ENCODE data around the gene ANTKMT.

The ANTKMT gene

DNA sequence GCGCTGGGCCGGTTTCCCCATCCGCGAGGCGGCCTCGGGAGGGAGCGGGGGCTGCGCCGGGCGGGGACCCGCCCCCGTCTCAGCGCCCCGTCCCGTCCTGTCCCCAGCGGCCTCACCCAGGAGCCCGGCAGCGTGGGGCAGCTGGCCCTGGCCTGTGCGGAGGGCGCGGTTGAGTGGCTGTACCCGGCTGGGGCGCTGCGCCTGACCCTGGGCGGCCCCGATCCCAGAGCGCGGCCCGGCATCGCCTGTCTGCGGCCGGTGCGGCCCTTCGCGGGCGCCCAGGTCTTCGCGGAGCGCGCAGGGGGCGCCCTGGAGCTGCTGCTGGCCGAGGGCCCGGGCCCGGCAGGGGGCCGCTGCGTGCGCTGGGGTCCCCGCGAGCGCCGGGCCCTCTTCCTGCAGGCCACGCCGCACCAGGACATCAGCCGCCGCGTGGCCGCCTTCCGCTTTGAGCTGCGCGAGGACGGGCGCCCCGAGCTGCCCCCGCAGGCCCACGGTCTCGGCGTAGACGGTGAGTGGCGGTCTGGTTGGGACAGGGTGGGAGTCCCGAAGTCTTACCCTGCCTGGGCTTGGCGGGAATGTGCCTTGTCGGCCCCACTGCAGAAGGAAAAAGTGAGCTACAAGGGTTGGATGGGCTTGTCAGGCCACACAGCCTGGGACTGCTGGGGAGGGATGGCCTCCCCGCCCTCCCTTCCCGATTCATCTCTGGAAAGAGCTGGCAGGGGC lies 5.3 kb upstream of the ANTKMT start:
- no peak for DNase-seq

DNA sequence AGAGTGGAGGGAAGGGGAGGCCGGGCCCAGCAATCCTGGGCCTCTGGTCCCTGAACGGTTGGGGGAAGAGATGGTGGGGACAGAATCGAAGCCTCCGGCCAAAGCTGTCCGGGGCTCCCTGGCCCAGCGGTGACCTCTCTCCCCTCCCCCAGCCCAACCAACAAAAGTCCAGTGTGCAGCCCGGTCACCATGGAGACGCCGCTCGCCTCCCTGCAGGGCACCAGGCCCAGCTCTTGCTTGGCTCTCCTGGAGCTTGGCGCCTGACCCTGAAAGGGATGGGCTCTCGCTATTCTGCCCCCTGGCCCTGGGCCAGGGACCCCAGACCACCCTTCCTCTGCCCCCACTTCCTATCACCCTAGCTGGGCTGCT lies 4.8 kb upstream of the ANTKMT start:
- peak in 1 of 2 experiments; percentile 29 for DNase-seq

DNA sequence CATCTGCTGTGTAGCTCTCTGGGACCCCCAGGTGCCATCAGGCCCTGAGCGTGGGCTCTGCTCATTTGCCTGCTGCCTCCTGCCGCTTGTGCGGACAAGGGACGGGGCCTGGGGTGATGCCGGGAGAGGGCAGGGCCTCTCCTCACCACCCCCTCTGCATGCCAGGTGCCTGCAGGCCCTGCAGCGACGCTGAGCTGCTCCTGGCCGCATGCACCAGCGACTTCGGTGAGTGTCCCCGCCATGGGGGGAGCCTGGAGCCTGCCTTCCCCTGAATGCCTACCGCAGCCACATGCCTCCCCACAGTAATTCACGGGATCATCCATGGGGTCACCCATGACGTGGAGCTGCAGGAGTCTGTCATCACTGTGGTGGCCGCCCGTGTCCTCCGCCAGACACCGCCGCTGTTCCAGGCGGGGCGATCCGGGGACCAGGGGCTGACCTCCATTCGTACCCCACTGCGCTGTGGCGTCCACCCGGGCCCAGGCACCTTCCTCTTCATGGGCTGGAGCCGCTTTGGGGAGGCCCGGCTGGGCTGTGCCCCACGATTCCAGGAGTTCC lies 4.1 kb upstream of the ANTKMT start:
- no peak for DNase-seq

DNA sequence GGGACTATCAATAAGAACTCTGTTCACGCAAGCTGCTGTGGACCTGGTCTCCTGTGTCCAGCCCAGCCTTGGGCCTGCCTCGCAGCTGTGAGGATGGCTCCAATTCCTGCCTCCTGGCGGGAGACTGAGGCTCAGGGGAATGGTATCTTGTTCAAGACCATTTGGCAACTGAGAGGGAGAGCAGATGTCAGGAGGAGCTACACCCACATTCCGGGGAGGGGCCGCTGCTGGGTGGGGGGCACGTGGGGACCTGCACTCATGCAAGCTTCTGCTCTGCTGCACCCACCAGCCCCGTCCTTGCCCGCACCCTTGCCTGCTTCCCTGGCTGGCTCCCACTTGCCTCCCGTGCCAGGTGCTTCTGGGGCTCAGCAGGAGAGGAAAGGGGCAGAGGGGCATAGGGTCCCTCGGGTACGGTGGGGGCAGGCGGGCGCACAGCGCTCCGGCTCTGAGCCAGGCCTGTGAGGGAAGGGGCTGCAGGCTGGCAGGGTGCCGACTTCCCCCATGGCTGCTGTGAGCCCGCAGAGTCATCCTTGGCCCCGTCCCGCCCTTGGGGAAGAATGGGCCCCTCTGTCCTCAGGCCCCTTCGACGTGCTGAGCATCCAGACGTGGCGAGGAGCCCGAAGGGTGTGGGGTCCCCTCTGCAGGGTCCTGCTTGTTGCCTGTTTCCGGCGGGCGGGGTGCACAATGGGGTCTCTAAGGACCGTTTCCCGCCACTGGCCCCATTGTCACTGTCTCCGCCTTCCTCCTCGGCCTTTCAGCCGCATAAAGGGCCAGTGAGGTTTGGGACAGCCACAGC lies 3.3 kb upstream of the ANTKMT start:
- DNase-seq, result no peak

DNA sequence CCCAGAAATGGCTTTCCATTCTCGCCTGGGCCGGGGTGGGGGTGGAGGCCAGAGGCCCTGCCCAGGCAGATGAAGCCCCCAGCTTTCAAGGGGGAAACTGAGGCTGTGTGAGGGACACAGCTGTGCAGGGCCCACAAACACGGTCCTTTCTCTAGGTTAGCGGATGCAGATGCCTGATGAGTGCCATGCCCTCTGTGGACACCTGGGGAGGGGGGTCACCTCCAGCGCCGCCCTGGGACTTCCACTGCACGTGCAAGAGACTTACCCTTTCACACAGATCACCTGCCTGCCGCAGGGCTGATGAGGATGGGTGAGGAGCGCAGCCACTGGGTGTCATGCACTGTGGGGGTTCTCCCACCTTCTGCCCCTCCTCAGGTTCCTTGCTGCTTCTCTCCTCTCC lies 2.6 kb upstream of the ANTKMT start:
- no peak for DNase-seq

DNA sequence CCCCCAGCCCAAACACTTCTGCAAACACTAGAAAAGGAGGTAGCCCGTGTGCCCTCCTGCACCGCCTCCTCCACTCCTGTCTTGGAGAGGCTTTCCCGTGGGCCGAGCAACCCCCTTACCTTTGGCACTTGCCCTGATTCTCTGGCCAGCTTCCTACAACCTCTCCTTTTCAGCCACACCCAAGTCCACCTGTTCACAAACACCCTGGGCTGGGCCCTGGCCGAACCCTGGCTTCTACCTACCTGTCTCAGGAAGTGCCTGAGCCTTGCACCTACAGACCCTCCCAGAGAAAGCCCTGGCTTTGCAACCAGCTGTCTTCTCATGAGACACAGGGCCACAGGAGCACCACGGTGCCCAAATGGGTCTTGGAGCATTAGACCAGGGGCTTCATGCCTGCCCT lies 2.0 kb upstream of the ANTKMT start:
- DNase-seq, result no peak

DNA sequence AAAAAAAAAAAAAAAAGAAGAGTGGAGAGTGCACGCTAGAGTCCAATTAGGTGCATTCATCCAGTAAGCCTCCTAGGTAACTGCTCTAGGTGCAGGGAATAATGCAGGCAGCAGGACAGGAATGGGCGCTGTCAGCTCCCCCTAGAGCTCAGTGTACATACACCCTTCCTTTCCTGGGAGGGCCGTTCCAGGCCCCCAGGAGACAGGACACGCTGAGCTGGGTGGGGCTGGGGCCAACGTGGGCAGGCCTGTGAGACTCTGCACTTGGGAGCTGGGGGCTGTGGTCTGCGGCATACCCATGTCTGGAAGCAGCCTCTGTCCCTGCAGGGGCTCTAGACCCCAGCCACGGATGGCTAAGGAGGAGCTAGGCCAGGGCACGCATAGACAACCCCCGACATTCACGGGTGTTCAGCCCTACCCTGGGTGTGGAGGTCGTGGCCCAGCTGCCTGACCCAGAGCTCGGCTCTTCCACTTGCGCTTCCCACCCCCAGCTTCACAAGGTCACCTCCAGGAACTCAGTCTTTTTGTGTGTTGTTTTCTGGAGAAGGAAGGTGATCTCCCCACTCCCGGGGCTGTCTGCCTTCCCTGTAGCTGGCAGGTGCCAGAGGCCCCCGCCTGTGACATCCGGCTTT lies 1.0 kb upstream of the ANTKMT start:
- peak in 1 of 2 experiments; percentile 39 for DNase-seq

DNA sequence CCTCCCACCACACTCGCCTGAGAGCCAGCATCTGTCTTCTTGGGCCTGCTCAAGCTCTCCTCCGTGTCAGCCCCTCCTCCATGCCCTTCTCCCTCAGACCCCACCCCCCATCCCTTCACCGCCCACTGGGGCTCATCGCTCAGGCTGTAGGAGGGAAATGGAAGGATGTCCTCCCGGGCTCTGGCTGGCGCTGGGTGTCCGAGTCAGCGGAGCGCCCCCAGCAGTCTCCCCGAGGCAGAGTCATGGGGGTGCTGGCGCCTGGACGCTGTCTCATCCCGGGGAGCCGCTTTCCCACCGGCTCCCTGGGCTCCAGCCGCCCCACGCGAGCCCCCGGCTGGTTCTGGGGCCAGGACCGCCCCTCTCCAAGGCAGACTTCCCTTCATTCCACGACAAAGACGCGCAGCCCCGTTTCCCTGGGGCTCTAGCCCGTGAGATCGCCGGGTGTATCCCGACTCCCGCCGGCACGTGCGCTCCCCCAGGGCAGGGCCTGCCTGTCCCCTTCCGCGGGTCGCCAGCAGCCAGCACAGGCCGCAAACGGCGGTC lies 428 bp upstream of the ANTKMT start:
- DNase-seq, result peak; percentile 54 to 59

DNA sequence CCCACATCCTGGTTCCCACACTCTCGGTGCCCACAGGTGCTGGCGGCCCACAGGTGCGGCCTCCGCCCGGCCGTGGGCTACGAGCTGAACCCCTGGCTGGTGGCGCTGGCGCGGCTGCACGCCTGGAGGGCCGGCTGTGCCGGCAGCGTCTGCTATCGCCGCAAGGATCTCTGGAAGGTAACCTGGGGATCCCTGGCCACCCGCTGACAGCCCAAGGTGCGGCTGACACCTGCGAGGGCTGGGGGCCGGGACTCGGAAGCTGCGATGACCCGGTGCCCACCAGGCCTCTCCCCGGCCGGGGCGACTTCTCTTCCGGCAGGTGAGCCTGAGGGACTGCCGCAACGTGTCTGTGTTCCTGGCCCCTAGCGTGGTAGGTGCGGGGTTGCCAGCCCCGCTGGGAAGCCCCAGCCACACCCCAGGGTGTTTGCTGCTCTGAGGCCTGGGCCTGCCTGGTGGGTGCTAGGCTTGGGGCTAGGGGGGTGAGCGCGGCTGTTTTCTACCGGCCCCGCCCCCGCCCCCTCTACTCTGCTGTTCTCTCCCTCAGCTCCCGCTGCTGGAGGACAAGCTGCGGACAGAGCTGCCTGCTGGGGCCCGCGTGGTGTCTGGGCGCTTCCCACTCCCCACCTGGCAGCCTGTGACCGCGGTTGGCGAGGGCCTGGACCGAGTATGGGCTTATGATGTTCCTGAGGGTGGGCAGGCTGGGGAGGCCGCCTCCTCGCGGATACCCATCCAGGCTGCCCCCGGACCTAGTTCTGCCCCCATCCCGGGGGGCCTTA lies 1.0 kb downstream of the ANTKMT start:
- no peak for DNase-seq

DNA sequence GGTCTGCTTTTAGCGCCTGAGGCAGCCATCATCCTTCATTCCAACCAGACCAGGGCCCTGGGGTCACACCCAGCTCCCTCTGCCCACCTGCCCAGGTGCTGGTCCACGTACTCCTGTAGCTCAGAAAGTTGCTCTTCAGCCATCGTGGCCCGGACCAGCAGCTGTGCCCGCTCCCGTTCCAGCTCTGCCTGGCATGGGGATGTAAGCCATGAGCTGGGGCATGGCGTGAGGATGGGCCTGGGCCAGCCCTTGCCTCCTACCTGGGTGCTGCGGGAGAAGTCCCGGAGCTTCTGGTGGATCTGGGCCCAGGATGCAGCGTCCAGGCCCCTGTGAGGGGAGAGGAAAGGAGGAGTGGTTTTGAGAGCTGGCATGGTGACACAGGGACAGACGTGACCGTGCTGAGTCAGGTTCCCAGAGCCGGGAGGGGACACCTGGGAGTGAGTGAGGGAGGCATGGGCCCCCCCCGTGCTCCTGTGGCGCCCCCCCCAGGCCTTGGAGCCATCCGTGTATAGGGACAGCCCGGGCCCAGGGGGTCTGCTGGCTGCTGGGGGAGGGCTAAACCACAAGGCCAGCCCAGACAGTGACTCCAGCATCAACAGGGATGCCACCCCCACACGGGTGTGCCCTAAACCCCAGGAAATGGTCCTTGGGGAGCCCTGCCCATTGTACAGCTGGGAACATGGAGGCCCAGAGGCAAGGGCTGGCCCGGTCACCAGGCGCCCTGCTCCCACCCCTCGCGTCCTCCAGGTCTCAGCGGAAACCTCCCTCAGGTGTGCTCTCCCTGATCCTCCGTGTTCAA lies 2.1 kb downstream of the ANTKMT start:
- no peak for DNase-seq

DNA sequence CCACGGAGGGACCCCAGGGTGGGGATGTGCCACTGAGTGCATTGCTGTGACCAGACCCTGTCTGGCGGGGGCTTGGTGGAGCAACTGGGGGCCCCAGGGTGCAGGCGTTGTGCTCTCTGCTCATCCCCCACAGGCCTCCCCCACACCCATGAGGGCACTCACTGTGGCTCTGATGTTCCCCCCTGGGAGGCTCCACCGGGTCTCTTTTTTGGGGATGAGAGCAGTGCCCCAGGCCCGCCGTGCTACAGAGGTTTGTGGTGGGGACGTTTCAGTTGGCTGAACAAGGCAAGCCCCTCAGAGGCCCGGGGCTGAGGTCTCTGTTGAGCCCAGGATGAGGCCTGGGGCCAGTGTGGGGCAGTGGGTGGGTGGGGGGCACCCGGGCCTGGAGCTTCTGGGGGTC lies 2.7 kb downstream of the ANTKMT start:
- no peak for DNase-seq

DNA sequence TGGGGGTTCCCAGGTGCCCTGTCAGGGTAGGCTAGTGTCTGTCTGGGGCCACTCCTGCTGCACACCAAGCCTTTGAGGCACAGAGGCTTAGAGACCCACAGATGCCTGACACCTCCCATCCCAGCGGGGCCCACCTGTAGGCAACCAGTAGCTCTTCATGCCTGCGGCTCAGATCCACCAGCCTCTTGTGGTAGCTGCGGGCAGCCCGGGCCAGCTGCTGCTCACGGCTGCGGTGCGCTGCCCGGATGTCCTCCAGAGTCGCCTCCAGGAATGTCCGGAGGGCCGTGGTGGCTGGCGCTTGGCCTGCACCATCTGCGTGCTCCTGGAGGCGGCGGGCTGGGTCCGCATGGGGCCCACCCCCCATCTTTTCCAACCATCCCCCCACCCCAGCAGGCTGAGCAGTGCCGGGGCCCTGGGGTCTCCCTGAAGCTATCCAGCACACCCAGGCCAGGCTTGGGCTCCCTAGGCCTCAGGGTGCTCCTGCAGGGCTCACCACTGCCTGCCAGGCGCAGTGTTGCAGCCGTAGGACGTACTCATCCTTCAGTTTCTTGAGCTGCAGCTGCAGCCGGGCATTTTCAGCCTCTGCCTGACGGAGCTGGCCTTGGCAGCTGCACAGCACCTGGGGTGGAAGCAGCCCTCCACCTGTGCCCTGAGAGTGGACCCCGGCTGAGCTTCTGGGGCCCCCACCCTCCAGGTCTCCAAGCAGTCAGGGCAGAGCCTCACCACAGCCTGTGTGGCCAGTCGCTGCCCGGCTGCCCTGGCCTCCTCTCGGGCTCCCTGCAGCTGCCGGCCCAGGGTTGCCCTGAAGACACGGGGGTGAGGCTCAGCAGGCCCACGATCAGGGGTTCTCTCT lies 3.5 kb downstream of the ANTKMT start:
- DNase-seq, result no peak

DNA sequence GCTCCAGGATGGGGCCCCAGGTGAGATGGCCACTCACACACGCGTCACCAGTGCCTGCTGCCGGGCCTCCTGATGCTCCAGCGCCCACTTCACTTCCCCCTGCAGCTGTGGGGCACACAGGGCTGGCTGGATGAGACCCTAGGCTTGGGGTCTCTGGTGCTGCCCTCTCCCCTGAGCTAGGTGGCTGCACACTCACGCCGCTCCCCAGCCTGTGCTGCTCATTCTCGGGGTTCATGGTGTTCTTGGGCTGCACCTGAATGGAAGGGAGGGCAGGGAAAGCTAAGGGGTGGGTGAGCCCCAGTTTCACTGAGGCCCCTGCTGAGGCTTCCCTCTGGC lies 4.1 kb downstream of the ANTKMT start:
- DNase-seq, result no peak

DNA sequence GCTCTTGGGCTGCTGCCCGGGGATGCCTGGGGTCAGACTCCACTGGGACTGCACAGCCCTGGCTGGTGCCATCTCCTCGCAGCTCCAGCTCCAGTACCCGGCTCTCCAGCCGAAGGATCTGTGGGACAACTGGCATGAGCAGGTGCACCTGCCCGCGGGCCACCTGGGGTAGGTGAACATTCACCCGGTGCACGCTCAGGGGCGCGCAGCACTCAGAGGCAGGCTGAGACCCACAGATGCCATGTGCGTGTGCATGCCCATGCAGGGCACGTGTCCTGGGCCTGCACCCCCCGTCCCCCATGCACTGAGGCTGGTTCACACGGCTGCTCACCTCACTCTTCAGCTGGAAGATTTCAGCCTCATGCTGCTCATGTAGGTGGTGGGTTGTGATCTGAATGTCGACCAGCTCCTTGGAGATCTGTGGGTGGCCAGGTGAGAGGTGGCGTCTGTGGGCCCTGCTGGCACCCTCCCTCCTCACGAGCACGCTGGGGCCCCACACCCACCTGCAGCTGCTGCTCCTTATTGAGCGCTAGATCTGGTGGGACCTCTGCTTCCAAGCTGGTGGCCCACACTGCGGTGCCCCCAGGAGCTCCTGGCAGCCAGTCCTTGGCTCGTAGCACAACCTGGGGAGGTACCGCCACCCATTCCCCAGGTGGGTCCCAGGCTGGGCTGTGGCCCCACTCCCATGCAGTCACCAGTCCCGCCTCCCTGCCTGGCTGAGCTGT lies 4.7 kb downstream of the ANTKMT start:
- DNase-seq, result no peak

DNA sequence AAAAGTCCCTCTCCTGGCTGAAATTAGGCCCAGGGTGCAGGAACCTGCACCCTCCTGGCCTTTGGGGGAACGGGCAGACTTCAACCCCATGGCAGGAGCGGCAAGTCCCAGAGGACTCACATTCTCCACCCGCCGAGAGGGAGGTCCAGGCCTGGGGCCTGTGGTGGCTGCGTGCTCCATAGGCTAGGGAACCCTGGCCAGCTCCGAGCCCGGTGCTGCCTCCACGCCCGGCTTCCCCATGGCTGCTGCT lies 5.2 kb downstream of the ANTKMT start:
- no peak for DNase-seq

DNA sequence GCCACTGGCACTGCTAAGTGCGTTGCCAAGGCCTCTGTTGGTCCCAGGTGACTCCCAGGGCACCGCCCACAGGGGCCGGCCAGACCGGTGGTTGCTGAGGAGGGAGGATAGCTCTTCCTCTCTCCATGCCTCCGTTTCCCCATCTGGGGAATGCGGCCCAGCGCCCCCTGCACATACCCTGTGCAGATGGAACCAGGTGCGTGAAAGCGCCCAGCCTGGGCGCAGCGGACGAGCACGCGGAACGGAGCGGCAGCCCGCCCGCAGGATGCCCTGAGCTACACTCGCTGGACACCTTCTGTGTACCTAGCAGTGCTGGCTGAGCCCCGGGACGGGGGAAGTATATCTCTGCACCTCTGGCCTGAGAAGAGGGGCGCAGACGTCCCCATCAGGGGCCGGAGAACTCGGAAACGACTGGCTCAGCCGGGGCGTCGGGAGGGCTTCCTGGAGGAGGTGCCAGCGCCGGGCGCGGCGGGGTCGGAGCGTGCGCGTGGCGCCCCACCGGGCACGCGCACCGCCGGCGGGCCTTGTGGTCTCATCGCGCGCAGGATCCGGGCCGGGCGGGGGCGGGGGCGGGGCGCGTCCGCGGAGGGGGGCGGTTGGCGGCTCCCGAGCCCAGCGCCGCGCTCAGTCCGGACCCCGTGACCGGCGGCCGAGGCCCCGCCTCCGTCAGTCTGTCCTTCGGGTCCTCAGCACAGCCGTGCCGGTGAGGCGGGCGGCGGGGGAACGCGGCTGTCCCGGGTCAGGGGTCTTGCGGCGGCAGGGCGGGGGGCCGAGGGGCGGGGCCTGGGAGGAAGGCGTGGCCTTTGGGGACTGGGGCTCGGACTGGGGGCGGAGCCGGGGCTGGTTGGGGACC lies 5.7 kb downstream of the ANTKMT start, which contains the start of the genes CCDC78 and HAGHL:
Gene CCDC78, minus strand, starts transcription at position 6 of the 853 bp plus-strand sequence. CDS start 76 bp downstream, outside the sequence.
Gene HAGHL, plus strand, starts transcription at position 669 of the 853 bp plus-strand sequence. CDS start 404 bp downstream, outside the sequence.
- no peak for DNase-seq

DNA sequence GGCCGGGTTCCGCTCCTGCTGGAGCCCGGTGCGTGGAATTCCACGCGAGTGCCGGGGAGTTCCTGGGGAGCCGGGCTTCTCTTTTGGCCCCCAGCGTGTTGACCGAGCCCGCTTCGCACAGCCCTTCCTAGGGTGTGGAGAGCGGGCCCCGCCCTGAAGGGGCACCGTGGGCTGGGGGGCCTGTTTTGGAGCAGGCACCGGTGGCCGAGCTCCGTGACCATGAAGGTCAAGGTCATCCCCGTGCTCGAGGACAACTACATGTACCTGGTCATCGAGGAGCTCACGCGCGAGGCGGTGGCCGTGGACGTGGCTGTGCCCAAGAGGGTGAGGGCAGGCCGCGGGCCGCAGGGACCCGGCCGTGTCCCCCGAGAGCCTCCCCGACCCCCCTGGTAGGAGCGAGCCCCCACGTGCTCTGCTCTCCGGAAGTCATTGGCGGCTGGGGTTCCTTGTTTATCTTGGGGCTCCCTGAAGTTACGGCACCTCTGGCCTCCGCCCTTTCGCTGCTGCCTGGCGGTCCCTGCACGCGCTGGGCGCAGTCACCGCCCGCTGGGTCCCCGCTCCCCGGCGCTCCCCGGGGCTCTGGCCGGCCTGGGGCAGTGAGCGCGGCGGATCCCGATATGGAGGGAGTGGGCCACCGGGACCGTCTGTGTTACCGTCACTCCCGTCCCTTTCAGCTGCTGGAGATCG lies 6.5 kb downstream of the ANTKMT start:
- DNase-seq, result no peak

DNA sequence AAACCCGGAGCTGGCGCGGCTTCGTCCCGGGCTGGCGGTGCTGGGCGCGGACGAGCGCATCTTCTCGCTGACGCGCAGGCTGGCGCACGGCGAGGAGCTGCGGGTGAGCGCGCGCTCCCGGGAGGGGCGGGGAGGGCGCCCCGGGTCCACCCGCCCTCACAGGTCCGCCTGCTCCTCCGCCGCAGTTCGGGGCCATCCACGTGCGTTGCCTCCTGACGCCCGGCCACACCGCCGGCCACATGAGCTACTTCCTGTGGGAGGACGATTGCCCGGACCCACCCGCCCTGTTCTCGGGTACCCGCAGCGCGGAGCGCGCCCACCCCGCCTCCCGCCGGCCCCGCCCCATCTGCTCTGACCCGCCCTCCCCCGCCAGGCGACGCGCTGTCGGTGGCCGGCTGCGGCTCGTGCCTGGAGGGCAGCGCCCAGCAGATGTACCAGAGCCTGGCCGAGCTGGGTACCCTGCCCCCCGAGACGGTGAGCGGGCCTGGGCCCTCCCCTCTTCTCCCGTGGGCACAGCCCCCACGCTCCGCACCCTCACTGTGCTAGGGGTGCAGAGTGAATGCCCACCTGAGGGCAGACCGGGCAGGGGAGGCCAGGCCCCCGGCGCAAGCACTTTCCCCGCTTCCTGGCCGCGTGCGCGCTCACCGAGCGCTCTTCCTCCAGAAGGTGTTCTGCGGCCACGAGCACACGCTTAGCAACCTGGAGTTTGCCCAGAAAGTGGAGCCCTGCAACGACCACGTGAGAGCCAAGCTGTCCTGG lies 7.4 kb downstream of the ANTKMT start:
- DNase-seq, result peak in 1 of 2 experiments; percentile 48
